ENCODE data around the gene GTF2H1. TPM values are rescaled to one million over a fixed set of nuclear protein-coding genes. Genes with fewer than 3 reads are reported as not detected.

Gene GTF2H1
- 53.7 and 55.2 TPM in 2 replicates for total RNA-seq (2014; rRNA removed; shearing (Covaris generic))
- polyA plus RNA-seq (2014; cell fraction: nucleus; rRNA removed), result 63.2 and 78.8 TPM in 2 replicates

DNA sequence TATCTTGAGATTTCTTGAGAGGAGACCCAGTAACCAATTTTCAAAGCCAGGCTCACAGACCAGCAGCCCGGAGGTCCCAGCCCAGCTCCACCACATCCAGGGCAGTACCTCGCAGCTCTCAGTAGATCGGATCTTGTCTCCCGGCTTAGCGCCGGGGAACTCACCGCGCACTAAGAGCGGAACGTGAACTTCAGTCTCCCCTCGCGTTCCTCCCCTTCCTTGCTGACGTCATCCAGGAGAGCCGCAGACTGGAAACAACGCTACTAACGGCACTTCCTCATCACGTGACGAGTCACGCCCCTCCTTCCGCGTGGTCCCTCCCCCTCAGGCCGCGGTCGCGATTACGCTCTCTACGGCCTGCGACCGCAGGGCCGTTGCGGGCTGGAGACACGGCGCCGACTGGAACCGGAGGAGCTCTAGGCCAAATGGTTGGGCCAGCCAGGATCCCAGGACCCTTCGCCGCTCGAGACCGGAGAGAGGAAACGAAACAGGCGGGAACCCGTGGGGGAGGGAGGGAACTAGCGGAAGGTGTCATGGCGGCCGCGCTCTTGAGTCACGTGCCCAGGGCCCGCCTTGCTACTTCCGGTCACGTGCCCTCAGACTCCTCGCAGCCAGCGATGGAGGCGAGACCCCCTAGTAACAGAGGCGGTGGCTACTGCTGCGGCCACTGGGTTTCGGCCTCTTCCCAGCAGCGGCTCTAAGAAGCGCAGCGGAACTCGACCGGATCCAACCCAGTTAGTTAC lies at the start of gene GTF2H1, which contains the start of gene HPS5:
Gene GTF2H1 (plus strand): TSS at position 599 of the 743 bp plus-strand sequence. CDS start 10,508 bp downstream, outside the sequence.
Gene HPS5 (minus strand): TSS at position 172 of the 743 bp plus-strand sequence. CDS start 4,282 bp downstream, outside the sequence.
- DNase-seq (ENCODE audit: extremely low read depth, low read depth), result peak; percentile 96

DNA sequence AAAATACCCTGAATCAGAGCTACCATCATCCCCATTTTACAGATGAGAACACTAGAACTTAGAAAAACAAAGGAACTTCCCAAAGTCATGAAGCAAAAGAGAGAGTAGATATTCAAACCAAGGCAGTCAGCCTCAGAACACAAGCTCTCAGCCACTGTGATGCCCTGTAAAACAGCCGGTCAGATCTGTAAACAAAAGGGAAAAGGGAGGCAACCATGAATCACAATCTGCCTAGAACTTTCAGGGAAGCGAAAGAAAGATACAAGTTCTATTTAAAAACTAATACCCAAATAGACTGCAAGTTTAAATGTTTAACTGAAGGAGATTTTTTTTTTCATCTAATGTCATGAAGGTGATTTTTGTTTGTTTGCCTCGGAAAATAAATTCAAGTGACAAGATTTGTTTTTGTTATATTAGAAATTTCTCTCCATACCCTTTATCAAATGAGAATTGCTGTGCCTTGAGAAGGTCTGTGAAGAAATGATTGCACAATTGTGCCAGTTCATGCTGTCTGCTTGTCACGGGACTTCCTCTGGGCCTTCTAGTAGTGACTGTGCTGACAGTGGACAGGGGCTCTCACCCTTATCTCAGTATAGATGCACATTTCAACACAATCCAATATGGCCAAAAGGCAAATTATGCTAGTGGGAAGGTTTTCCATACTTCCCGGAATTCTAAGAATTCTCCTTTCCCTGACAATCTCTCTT lies 44.6 kb upstream of the GTF2H1 start:
- DNase-seq (ENCODE audit: extremely low read depth, low read depth), result no peak

DNA sequence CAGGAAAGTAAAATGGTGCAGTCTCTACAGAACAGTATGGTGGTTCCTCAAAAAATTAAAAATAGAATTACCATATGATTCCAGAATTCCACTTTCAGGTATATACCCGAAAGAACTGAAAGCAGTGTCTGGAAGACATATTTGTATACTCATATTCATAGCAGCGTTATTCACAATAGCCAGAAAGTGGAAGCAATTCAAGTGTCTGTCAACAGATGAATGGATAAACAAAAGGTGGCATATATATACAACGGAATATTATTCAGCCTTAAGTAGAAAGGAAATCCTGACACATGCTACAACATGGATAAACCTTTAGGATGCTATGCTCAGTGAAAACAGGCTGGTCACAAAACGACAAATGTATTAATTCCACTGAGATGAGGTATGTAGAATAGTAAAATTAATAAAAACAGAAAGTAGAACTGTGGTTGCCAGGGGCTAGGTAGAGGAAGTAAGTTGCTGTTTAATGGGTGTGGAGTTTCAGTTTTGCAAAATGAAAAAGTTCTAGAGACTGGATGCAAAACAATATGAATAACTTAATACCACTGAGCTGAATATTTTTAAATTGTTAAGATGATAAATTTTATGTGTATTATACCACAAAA lies 41.8 kb upstream of the GTF2H1 start:
- no peak for DNase-seq (ENCODE audit: extremely low read depth, low read depth)

DNA sequence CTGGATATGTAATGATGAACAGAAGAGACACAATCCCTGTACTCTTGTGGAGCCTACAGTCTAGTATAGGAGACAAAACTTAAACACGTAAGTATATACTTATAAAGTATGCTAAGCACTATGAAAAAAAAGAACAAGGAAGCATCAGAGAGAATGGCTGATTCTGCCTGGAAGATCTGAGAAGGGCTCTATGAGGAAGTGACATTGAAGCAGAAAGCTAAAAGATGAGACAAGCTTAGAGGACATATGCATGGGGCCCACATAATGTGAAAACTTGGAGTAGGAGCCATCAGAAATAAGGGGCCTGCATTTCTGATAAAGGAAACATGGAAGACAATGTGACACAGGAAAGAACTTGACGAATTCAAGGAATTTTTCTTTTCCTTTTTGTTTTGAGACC lies 39.7 kb upstream of the GTF2H1 start:
- no peak for DNase-seq (ENCODE audit: extremely low read depth, low read depth)

GRCh38 chr11:18285841-18286240 lies 36.5 kb upstream of the GTF2H1 start:
- DNase-seq (ENCODE audit: extremely low read depth, low read depth), result no peak

DNA sequence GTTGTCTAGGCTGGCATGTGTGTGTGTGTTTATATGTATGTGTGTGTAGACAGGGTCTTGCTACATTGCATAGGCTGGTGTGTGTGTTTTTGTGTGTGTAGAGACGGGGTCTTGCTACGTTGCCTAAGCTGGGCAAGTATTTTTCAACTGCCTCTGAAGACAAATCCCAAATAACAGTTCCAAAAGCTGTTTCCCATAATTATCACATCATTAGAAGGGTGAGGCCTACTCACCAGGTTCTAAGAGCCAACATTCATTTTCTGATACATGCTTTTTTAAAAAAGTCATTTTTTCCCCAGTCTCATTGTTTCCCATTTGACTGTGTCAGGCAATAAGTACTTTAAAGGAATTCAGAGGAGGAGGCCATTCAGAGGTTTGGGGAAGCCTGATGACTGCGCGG lies 33.5 kb upstream of the GTF2H1 start:
- DNase-seq (ENCODE audit: extremely low read depth, low read depth), result no peak

GRCh38 chr11:18294862-18295261 lies 27.5 kb upstream of the GTF2H1 start:
- no peak for DNase-seq (ENCODE audit: extremely low read depth, low read depth)

- DNase-seq (ENCODE audit: extremely low read depth, low read depth), result no peak
Measured at GRCh38 chr11:18295316-18295715, 27.1 kb upstream of the GTF2H1 start.

- DNase-seq (ENCODE audit: extremely low read depth, low read depth), result no peak
Measured at GRCh38 chr11:18299721-18300120, 22.6 kb upstream of the GTF2H1 start.

DNA sequence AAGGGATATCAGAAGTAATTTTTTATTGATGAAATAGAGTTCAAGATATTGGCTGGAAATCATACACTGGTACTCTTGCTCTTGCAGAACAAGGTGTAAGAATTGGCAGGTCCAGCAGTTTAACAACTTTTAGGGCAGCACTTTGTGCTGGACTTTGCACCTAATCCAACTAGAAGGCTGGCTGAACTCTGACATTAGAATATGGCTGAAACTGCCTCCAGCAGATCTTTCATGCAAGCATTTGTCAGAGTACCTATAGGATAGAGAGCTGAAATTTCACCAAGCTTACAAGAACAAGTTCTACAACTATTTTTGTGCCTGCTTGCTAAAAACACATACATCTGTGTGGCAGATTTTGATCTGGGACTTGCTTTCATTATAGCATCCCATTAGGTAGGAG lies 17.6 kb upstream of the GTF2H1 start:
- DNase-seq (ENCODE audit: extremely low read depth, low read depth), result no peak

DNA sequence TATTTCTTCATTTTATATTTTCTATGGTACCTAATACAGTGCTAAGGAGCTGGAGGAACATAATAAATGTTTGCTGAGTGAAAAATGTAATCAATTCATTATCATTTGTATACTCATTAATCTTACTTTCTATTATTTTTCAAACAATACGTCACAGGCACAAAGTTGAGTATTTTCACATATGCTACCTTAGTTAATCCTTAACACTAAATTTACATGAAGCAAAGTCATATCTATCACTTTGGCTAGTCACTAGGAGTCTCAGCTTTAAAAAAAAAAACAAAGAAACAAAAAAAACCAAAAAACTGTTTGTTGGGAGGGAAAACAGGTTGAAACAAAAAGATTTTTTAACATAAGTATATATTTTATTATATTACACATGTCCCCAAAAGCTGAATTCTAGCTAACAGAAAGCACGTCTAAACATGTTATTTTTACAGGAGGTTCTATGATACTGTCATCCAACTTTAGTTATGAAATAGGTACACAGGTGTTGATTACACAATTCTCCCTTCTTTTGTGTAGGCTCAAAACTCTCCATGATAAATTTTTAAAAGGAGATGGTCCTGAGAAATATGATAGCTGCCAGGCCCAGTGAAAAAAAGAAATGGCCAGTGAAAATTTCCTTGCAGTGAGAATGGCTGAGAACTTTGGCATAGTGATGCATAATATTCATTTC lies 14.8 kb upstream of the GTF2H1 start:
- DNase-seq (ENCODE audit: extremely low read depth, low read depth), result no peak

DNA sequence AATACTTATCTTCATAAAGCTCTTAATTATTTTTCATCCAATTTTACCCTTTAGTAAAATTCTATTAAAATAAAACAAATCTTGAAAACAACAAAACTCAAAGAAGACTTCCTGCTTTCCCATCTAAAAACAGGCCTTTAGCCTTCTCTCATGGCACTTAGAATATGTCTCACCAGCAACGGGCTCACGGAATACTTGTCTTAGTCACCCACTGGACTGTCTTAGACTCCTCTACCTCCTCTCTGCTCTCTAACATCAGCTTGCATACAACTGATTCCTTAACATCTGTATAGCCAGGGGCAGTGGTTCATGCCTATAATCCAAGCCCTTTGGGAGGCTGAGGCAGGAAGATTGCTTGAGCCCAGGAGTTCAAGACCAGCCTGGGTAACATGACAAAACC lies 14.1 kb upstream of the GTF2H1 start:
- no peak for DNase-seq (ENCODE audit: extremely low read depth, low read depth)

- no peak for DNase-seq (ENCODE audit: extremely low read depth, low read depth)
Measured at GRCh38 chr11:18309691-18310090, 12.7 kb upstream of the GTF2H1 start.

DNA sequence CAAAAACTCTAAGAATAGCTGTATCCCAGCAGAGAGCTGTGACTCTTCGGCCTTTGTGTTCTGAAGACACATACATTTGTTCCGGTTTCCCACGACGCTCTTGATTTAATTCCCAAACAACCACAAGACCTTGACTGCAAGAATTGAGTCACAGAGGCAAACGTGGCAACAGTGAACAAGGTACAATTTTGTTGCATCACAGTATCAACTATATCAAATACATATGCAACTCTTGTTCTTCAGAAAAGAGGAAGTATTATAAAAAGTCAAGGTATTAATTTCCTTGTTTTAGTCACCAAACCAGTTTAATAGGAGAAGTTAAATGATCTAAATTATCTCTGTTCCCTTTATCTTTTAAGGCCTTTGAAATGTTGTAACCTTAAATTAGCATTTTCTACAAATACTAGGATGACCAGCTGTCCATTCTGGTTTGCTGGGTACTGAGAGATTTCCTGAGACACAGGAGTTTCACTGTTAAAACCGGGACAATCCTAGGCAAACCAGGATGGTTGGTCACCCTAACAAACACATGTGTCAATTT lies 11.5 kb upstream of the GTF2H1 start:
- no peak for DNase-seq (ENCODE audit: extremely low read depth, low read depth)

DNA sequence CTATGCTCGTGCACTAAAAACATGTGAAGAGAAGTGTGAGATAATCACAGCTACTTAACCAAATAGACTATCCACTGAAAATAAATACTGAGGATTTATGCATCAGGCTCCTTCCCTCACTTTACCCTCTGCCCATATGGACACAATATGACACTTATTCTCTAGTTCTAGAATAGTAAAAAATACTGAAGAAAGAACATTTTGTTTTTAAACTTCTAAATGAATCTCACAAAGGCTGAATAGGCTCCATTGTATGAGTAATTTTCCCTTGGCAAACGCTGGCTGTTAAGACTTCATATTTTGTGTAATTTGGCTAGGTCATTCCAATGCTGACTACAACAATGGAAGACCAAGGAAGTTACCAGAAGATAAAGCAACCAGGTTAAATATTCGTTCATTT lies 10.4 kb upstream of the GTF2H1 start:
- DNase-seq (ENCODE audit: extremely low read depth, low read depth), result no peak

DNA sequence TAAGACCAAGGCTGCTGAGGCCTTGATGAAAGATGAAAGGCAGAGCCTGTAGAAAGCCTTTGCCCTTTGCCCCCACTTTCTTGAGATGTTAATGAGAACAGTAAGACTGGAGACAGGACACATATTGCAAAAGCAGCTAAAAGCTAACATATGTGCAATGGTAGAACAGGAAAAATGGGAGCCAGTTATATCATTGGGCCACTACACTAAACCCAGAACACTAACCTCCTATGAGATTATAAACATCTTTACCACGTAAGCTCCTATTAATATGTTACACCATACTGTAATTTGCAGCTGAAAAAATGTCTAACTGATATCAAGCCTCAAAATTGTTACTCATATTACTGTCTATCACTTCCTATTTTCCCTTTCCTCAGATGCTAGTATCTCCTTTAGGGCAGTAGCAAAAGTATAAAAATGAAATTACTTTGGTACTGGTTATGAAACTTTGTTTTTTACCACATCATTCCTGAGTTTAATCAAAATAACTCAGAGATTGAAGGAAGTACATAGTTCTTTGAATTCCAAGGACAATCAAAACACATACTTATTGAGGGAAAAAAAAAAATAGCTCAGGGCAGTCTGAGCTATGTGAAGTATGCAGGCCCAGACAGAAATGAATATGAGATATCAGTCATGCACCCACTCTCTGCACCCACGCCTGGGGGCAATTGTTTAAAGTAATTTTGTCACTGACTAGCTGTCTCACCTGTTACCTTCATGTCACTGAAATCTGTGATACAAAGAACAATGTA lies 9.5 kb upstream of the GTF2H1 start:
- no peak for DNase-seq (ENCODE audit: extremely low read depth, low read depth)

GRCh38 chr11:18313965-18314763 lies 8.2 kb upstream of the GTF2H1 start:
- DNase-seq (ENCODE audit: extremely low read depth, low read depth), result no peak

GRCh38 chr11:18314784-18315523 lies 7.4 kb upstream of the GTF2H1 start:
- no peak for DNase-seq (ENCODE audit: extremely low read depth, low read depth)

Measured in NCI-H460 (cell line).